SK-N-SH (cell line): Measurements from ENCODE around the gene CELSR2. TPM values are rescaled to one million over a fixed set of nuclear protein-coding genes. Genes with fewer than 3 reads are reported as not detected.

Source experiments
- CTCF ChIA-PET: fragments of 300-600, 350-600 bp; formaldehyde crosslinking; extraction: SDS; loops from one replicate; lab custom pipeline; 2021; lab: Yijun Ruan, JAX
- POLR2A ChIA-PET: fragments of 350-600 bp; sonication (Branson Sonifier 250); formaldehyde crosslinking; extraction: SDS; loops from one replicate; lab custom pipeline; 2020; ENCODE audit warnings: antibody characterized with exemption, inconsistent platforms; lab: Yijun Ruan, JAX
- DNase-seq: peaks from one replicate; pipeline ENCODE4 v3.0.0; 2012
- H2AFZ ChIP-seq: fragments of 200-600 bp; sonication (generic); 2 replicates; pipeline ENCODE4 v1.8.1; 2016; ENCODE audit warnings: antibody characterized with exemption, mild to moderate bottlenecking, low read depth
- H3F3A ChIP-seq: fragments of 200-600 bp; sonication (generic); replicated peaks from 2 replicates; pipeline ENCODE3; 2016; ENCODE audit warnings: antibody characterized with exemption, mild to moderate bottlenecking; ENCODE audit not compliant: insufficient read depth
- H3K27ac ChIP-seq, 2 experiments: fragments of 200-500 bp in 1 of 2; fragments of 200-600 bp in 1 of 2; sonication (Bioruptor generic) in 1 of 2; sonication (generic), shearing (Covaris generic) in 1 of 2; 2 replicates each; pipeline versions ENCODE4 v1.5.1 to v1.6.1; 2014 to 2016; ENCODE audit warnings: low read depth in 2 of 2, inconsistent platforms in 1 of 2, low read length in 1 of 2, mild to moderate bottlenecking in 1 of 2, mixed read lengths in 1 of 2
- H3K27me3 ChIP-seq: fragments of 200-600 bp; sonication (generic), shearing (Covaris generic); 2 replicates; pipeline ENCODE4 v1.6.1; 2016; ENCODE audit warnings: mixed run types; ENCODE audit not compliant: insufficient read depth
- H3K36me3 ChIP-seq, 2 experiments: fragments of 200-500 bp in 1 of 2; fragments of 200-600 bp in 1 of 2; sonication (Bioruptor generic) in 1 of 2; sonication (generic) in 1 of 2; replicated peaks in 1 of 2; 2 replicates each; pipeline versions ENCODE3 to v1.5.1; 2014 to 2016; ENCODE audit warnings: low read length in 1 of 2, mild to moderate bottlenecking in 1 of 2; ENCODE audit not compliant: insufficient read depth in 2 of 2, control insufficient read depth in 1 of 2
- H3K4me1 ChIP-seq, 2 experiments: fragments of 200-500 bp in 1 of 2; fragments of 200-600 bp in 1 of 2; sonication (Bioruptor generic) in 1 of 2; sonication (generic), shearing (Covaris generic) in 1 of 2; 2 replicates each; pipeline versions ENCODE4 v1.5.1 to v1.6.1; 2014 to 2016; ENCODE audit warnings: low read depth in 1 of 2, low read length in 1 of 2, mixed run types in 1 of 2; ENCODE audit not compliant: insufficient read depth in 2 of 2, control insufficient read depth in 1 of 2
- H3K4me2 ChIP-seq: fragments of 200-600 bp; sonication (generic), shearing (Covaris generic); 2 replicates; pipeline ENCODE4 v1.6.1; 2017; ENCODE audit warnings: mixed run types
- H3K4me3 ChIP-seq, 2 experiments: fragments of 200-500 bp in 1 of 2; fragments of 200-600 bp in 1 of 2; sonication (Bioruptor generic) in 1 of 2; sonication (generic), shearing (Covaris generic) in 1 of 2; 2 replicates each; pipeline versions ENCODE4 v1.5.1 to v1.8.1; 2014 to 2016; ENCODE audit warnings: low read depth in 2 of 2, inconsistent platforms in 1 of 2, low read length in 1 of 2, mild to moderate bottlenecking in 1 of 2, mixed read lengths in 1 of 2, moderate library complexity in 1 of 2
- H3K79me2 ChIP-seq: fragments of 200-600 bp; sonication (generic); 2 replicates; pipeline ENCODE4 v1.8.1; 2017; ENCODE audit warnings: mild to moderate bottlenecking; ENCODE audit not compliant: insufficient read depth
- H3K9ac ChIP-seq: fragments of 200-600 bp; sonication (generic); 2 replicates; pipeline ENCODE4 v1.6.1; 2017; ENCODE audit warnings: mixed run types
- H3K9me2 ChIP-seq: fragments of 200-600 bp; sonication (generic); 2 replicates; pipeline ENCODE4 v1.6.1; 2017; ENCODE audit warnings: mixed run types
- H3K9me3 ChIP-seq: fragments of 200-600 bp; sonication (generic); 2 replicates; pipeline ENCODE4 v1.6.1; 2017; ENCODE audit warnings: mixed run types, mild to moderate bottlenecking, moderate library complexity
- H4K20me1 ChIP-seq: fragments of 200-600 bp; sonication (generic); 2 replicates; pipeline ENCODE4 v1.6.1; 2017; ENCODE audit warnings: mild to moderate bottlenecking, mixed run types; ENCODE audit not compliant: insufficient read depth
- ELF1 ChIP-seq: IDR thresholded peaks from 2 replicates; pipeline ENCODE4 v1.4.0; 2012
- EP300 ChIP-seq, 2 experiments: IDR thresholded peaks; 2 replicates each; pipeline versions ENCODE4 v1.4.0 to v1.6.1; 2012; ENCODE audit warnings: borderline replicate concordance in 1 of 2, low read depth in 1 of 2, low read length in 1 of 2
- MAX ChIP-seq: IDR thresholded peaks from 2 replicates; pipeline ENCODE4 v1.4.0; 2012; ENCODE audit warnings: low read depth
- MEF2A ChIP-seq: IDR thresholded peaks from 2 replicates; pipeline ENCODE4 v1.4.0; 2012; ENCODE audit warnings: low read depth, borderline replicate concordance
- NFIC ChIP-seq: IDR thresholded peaks from 2 replicates; pipeline ENCODE4 v1.4.0; 2012; ENCODE audit warnings: borderline replicate concordance
- PBX3 ChIP-seq: IDR thresholded peaks from 2 replicates; pipeline ENCODE4; 2012
- RCOR1 ChIP-seq: fragments of 150-350 bp; IDR thresholded peaks from 2 replicates; pipeline ENCODE4 v1.6.1; 2017; ENCODE audit warnings: antibody characterized with exemption, low read length
- SIN3A ChIP-seq: IDR thresholded peaks from 2 replicates; pipeline ENCODE4 v1.6.1; 2012; ENCODE audit warnings: low read depth, mild to moderate bottlenecking, low read length, moderate library complexity, borderline replicate concordance
- SMC3 ChIP-seq: IDR thresholded peaks from 2 replicates; pipeline ENCODE4 v1.6.1; 2012; ENCODE audit warnings: low read depth, low read length, improper control_type of control experiment
- TAF1 ChIP-seq: IDR thresholded peaks from 2 replicates; pipeline ENCODE4 v1.6.1; 2012; ENCODE audit warnings: low read depth, mild to moderate bottlenecking, low read length, moderate library complexity, borderline replicate concordance
- TEAD4 ChIP-seq: IDR thresholded peaks from 2 replicates; pipeline ENCODE4 v1.4.0; 2012; ENCODE audit warnings: mild to moderate bottlenecking, borderline replicate concordance; ENCODE audit not compliant: insufficient read depth
- USF2 ChIP-seq: fragments of 150-350 bp; IDR thresholded peaks from 2 replicates; pipeline ENCODE4 v1.6.1; 2017; ENCODE audit warnings: antibody characterized with exemption, low read length, low read depth, borderline replicate concordance
- WGBS: methylation state at CpG from one replicate; pipeline ENCODE4 v1.1.6; 2017; ENCODE audit warnings: low lambda C conversion rate; 5-methylcytosine and 5-hydroxymethylcytosine counted together
- polyA plus RNA-seq, 3 experiments: library from polyadenylated mRNA; depleted of rRNA; stranded (reverse); fragments of >200 nt; gene quantifications; 2 replicates each; pipeline ENCODE4 v1.2.3, GENCODE V29; 2012
- TF ChIP-seq, protein P1 (sequence below): IDR thresholded peaks from 2 replicates; pipeline ENCODE4 v1.4.0; 2012; ENCODE audit warnings: low read depth, borderline replicate concordance

CELSR2 gene
- polyA plus RNA-seq, 1 of the 3 experiments (the other 2 are of a cell fraction): 3.5 TPM

- Histone ChIP-seq H4K20me1 (no peaks in the 10 kb centered on the region), H3K9me2 (no peaks in the 10 kb centered on the region), H3K36me3 (no peaks in the 10 kb centered on the region), H3K9ac (no peak overlapping the region), H3K79me2 (no peaks in the 10 kb centered on the region), H3K27ac (peak overlapping the region in 1 of 2 experiments; percentile 97; a peak in 1 of 4 replicates), H3K4me3 (no peak overlapping the region), H3K27me3 (no peaks in the 10 kb centered on the region)
- POLR2A ChIA-PET: interaction anchor here (2.2 to 2.7 kb wide), 2 partner anchors 38 to 152 kb away, joined by 11 read pairs; partner anchors contain the start of gene SARS1
- DNase-seq: peak; percentile 4
- 96% methylated on average over 29 of the region's 31 CpGs for WGBS
- TF ChIP-seq MAX: no peak
- no peak for TF ChIP-seq MEF2A
- TF ChIP-seq, all 33 proteins: peak for 0
- CTCF ChIA-PET: interaction anchor here (1.1 to 5.2 kb wide), 9 partner anchors 9 to 280 kb away, joined by 4 to 39 read pairs (median 8); partner anchors contain the start of gene PSRC1
- H3F3A ChIP-seq: no peaks in the 10 kb centered on the region
- H3K9me3 ChIP-seq: no peaks in the 10 kb centered on the region
- H3K4me1 ChIP-seq: peaks cover 0 to 54% of the 10 kb centered on the region in 2 experiments; a peak in 1 of 4 replicates
- no peak overlapping the region for H2AFZ ChIP-seq
- no peak overlapping the region for H3K4me2 ChIP-seq
Observed at GRCh38 chr1:109252167-109252892, 3.0 kb downstream of the CELSR2 start.

GRCh38 chr1:109252893-109253802 lies 3.8 kb downstream of the CELSR2 start:
- Histone ChIP-seq H3K9me2 (no peaks in the 10 kb centered on the region), H3K9me3 (no peaks in the 10 kb centered on the region), H3K79me2 (no peaks in the 10 kb centered on the region), H3K27me3 (no peaks in the 10 kb centered on the region), H2AFZ (peak overlapping the region; percentile 53; the same call in 1 of the 2 replicates), H3F3A (no peaks in the 10 kb centered on the region), H3K9ac (no peak overlapping the region), H4K20me1 (no peaks in the 10 kb centered on the region), H3K4me1 (peaks cover 0 to 54% of the 10 kb centered on the region in 2 experiments; a peak in 1 of 4 replicates)
- WGBS: 90% methylated on average over 29 of the region's 33 CpGs
- DNase-seq: peak; percentile 89
- CTCF ChIA-PET: interaction anchor here (1.1 to 5.2 kb wide), 12 partner anchors 10 to 279 kb away, joined by 3 to 39 read pairs (median 8); partner anchors contain the start of genes PSRC1 and SORT1
- TF ChIP-seq TAF1: no peak
- no peak for TF ChIP-seq NFIC
- no peak for TF ChIP-seq EP300 (IDR thresholded peaks at IDR 0.05; ENCODE audit: borderline replicate concordance in 1 of 2, low read depth in 1 of 2, low read length in 1 of 2)
- no peak for TF ChIP-seq USF2
- no peak for TF ChIP-seq SMC3
- TF ChIP-seq ELF1: no peak
- no peak for TF ChIP-seq TEAD4
- TF ChIP-seq, protein P1, sequence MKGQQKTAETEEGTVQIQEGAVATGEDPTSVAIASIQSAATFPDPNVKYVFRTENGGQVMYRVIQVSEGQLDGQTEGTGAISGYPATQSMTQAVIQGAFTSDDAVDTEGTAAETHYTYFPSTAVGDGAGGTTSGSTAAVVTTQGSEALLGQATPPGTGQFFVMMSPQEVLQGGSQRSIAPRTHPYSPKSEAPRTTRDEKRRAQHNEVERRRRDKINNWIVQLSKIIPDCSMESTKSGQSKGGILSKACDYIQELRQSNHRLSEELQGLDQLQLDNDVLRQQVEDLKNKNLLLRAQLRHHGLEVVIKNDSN: no peak
- TF ChIP-seq RCOR1: no peak
- no peak for TF ChIP-seq SIN3A
- no peak for TF ChIP-seq PBX3
- TF ChIP-seq, all 33 proteins: peak for 0
- H3K4me2 ChIP-seq: no peak overlapping the region
- POLR2A ChIA-PET: interaction anchor here (0.7 to 2.7 kb wide), 5 partner anchors 14 to 153 kb away, joined by 3 to 11 read pairs (median 5); partner anchors contain the start of genes PSRC1 and SARS1
- H3K36me3 ChIP-seq: no peaks in the 10 kb centered on the region
- peak overlapping the region in 1 of 2 experiments; percentile 21; a peak in 1 of 4 replicates for H3K4me3 ChIP-seq
- peak overlapping the region in 1 of 2 experiments; percentile 97; a peak in 2 of 4 replicates for H3K27ac ChIP-seq
